H9 (cell line): Measurements from ENCODE around the gene ELOVL4. TPM values are rescaled to one million over a fixed set of nuclear protein-coding genes. Genes with fewer than 3 reads are reported as not detected.

Experiments
- DNase-seq: peaks from one replicate; pipeline ENCODE4 v3.0.0-alpha.2; 2017
- H2AFZ ChIP-seq: one replicate; pipeline ENCODE4 v1.6.1; 2013; ENCODE audit warnings: mild to moderate bottlenecking, low read length, control low read depth, moderate library complexity
- H2AK5ac ChIP-seq: 2 replicates; pipeline ENCODE4 v1.6.1; 2013; ENCODE audit warnings: low read length, control low read depth, mixed read lengths; ENCODE audit not compliant: insufficient read length
- H2BK120ac ChIP-seq: one replicate; pipeline ENCODE4 v1.6.1; 2013; ENCODE audit warnings: low read depth, mild to moderate bottlenecking, low read length, control low read depth, inconsistent platforms; ENCODE audit not compliant: poor library complexity, severe bottlenecking
- H2BK12ac ChIP-seq: 2 replicates; pipeline ENCODE4 v1.6.1; 2013; ENCODE audit warnings: low read length, control low read depth, mixed read lengths, low read depth; ENCODE audit not compliant: insufficient read length
- H2BK15ac ChIP-seq: 2 replicates; pipeline ENCODE4 v1.6.1; 2013; ENCODE audit warnings: low read depth, low read length, control low read depth
- H2BK20ac ChIP-seq: one replicate; pipeline ENCODE4 v1.6.1; 2013; ENCODE audit warnings: low read depth, mild to moderate bottlenecking, low read length, control low read depth, inconsistent platforms; ENCODE audit not compliant: poor library complexity, severe bottlenecking
- H2BK5ac ChIP-seq: 2 replicates; pipeline ENCODE4 v1.6.1; 2013; ENCODE audit warnings: low read length, control low read depth, mixed read lengths; ENCODE audit not compliant: insufficient read length
- H3K14ac ChIP-seq: 2 replicates; pipeline ENCODE4 v1.6.1; 2013; ENCODE audit warnings: low read length, control low read depth; ENCODE audit not compliant: insufficient read depth
- H3K18ac ChIP-seq: 2 replicates; pipeline ENCODE4 v1.6.1; 2013; ENCODE audit warnings: low read depth, mild to moderate bottlenecking, mixed read lengths, low read length, control low read depth; ENCODE audit not compliant: insufficient read length
- H3K23ac ChIP-seq: 2 replicates; pipeline ENCODE4 v1.6.1; 2013; ENCODE audit warnings: low read length, control low read depth, mixed read lengths, low read depth; ENCODE audit not compliant: insufficient read length
- H3K23me2 ChIP-seq: 2 replicates; pipeline ENCODE4 v1.6.1; 2013; ENCODE audit warnings: low read depth, mild to moderate bottlenecking, mixed read lengths, low read length, control low read depth; ENCODE audit not compliant: insufficient read length, poor library complexity, severe bottlenecking
- H3K27ac ChIP-seq: 2 replicates; pipeline ENCODE4 v1.5.1; 2013; ENCODE audit warnings: low read length, control low read depth, mixed read lengths, low read depth; ENCODE audit not compliant: insufficient read length
- H3K27me3 ChIP-seq: 2 replicates; pipeline ENCODE4 v1.6.1; 2013; ENCODE audit warnings: low read length, control low read depth, inconsistent platforms; ENCODE audit not compliant: insufficient read depth
- H3K4ac ChIP-seq: 2 replicates; pipeline ENCODE4 v1.6.1; 2013; ENCODE audit warnings: low read depth, mild to moderate bottlenecking, control low read depth, inconsistent platforms, low read length, moderate library complexity
- H3K4me1 ChIP-seq: 2 replicates; pipeline ENCODE4 v1.6.1; 2013; ENCODE audit warnings: low read length, control low read depth, inconsistent platforms; ENCODE audit not compliant: insufficient read depth
- H3K4me2 ChIP-seq: 2 replicates; pipeline ENCODE4 v1.6.1; 2013; ENCODE audit warnings: low read length, control low read depth, mixed read lengths; ENCODE audit not compliant: insufficient read length, insufficient read depth
- H3K56ac ChIP-seq: 2 replicates; pipeline ENCODE4 v1.6.1; 2013; ENCODE audit warnings: low read depth, mild to moderate bottlenecking, mixed read lengths, low read length, control low read depth; ENCODE audit not compliant: insufficient read length
- H3K79me1 ChIP-seq: 2 replicates; pipeline ENCODE4 v1.6.1; 2013; ENCODE audit warnings: low read depth, mild to moderate bottlenecking, moderate library complexity, low read length, control low read depth, inconsistent platforms; ENCODE audit not compliant: insufficient read depth, poor library complexity, severe bottlenecking
- H3K79me2 ChIP-seq: 2 replicates; pipeline ENCODE4 v1.6.1; 2013; ENCODE audit warnings: low read length, control low read depth, inconsistent platforms; ENCODE audit not compliant: insufficient read depth
- H3K9ac ChIP-seq: 2 replicates; pipeline ENCODE4 v1.6.1; 2013; ENCODE audit warnings: low read length, control low read depth, mixed read lengths; ENCODE audit not compliant: insufficient read length; ENCODE audit errors: extremely low read depth
- H3K9me3 ChIP-seq: one replicate; pipeline ENCODE4 v1.6.1; 2013; ENCODE audit warnings: low read depth, low read length, inconsistent platforms; ENCODE audit not compliant: control insufficient read depth
- H3T11ph ChIP-seq: one replicate; pipeline ENCODE4 v1.6.1; 2013; ENCODE audit warnings: mild to moderate bottlenecking, low read length, control low read depth, inconsistent platforms
- H4K20me1 ChIP-seq: one replicate; pipeline ENCODE4 v1.6.1; 2013; ENCODE audit not compliant: control insufficient read depth, insufficient read length, insufficient read depth
- H4K5ac ChIP-seq: 2 replicates; pipeline ENCODE4 v1.6.1; 2013; ENCODE audit warnings: low read depth, mild to moderate bottlenecking, mixed read lengths, low read length, control low read depth; ENCODE audit not compliant: insufficient read length
- H4K8ac ChIP-seq: replicated peaks from 2 replicates; pipeline ENCODE4 v1.6.1; 2013; ENCODE audit warnings: low read length, control low read depth, mixed read lengths, low read depth; ENCODE audit not compliant: insufficient read length
- H4K91ac ChIP-seq: 2 replicates; pipeline ENCODE4 v1.6.1; 2013; ENCODE audit warnings: low read depth, mild to moderate bottlenecking, moderate library complexity, mixed read lengths, low read length, control low read depth; ENCODE audit not compliant: insufficient read length
- H3K27ac Mint-ChIP-seq, 3 experiments: 2 replicates in 2 of 3; 3 replicates in 1 of 3; pipeline ENCODE4 v1.8.0; 2020 to 2021; ENCODE audit warnings: mixed read lengths in 3 of 3, mild to moderate bottlenecking in 1 of 3, moderate library complexity in 1 of 3
- H3K27me3 Mint-ChIP-seq: 2 replicates; pipeline ENCODE4 v1.8.0; 2021; ENCODE audit warnings: low read depth, mild to moderate bottlenecking, moderate library complexity, mixed read lengths
- H3K36me3 Mint-ChIP-seq, 3 experiments: 2 replicates in 2 of 3; 3 replicates in 1 of 3; pipeline ENCODE4 v1.8.0; 2020 to 2021; ENCODE audit warnings: low read depth in 3 of 3, mixed read lengths in 3 of 3; ENCODE audit not compliant: insufficient read depth in 1 of 3
- H3K4me1 Mint-ChIP-seq, 2 experiments: 2 replicates each; pipeline ENCODE4 v1.8.0; 2020; ENCODE audit warnings: mixed read lengths in 2 of 2
- H3K4me3 Mint-ChIP-seq, 2 experiments: 2 replicates in 1 of 2; 3 replicates in 1 of 2; pipeline ENCODE4 v1.8.0; 2020 to 2021; ENCODE audit warnings: mild to moderate bottlenecking in 2 of 2, mixed read lengths in 2 of 2, moderate library complexity in 1 of 2
- H3K9me3 Mint-ChIP-seq, 2 experiments: 2 replicates in 1 of 2; 3 replicates in 1 of 2; pipeline ENCODE4 v1.8.0; 2020; ENCODE audit warnings: mild to moderate bottlenecking in 2 of 2, mixed read lengths in 2 of 2, moderate library complexity in 1 of 2
- WGBS: extraction: QIAGEN DNeasy Blood & Tissue Kit; methylation state at CpG from one replicate; pipeline ENCODE4 v1.1.7; 2013; ENCODE audit warnings: missing lambda C conversion rate, low lambda C conversion rate, mixed read lengths; ENCODE audit not compliant: insufficient read length; ENCODE audit errors: extremely low coverage; 5-methylcytosine and 5-hydroxymethylcytosine counted together
- total RNA-seq: library from RNA; stranded (reverse); gene quantifications from 2 replicates; pipeline ENCODE4 v1.2.1, GENCODE V29; 2021
- TF ChIP-seq, protein P1 (sequence below): fragments of 200-600 bp; sonication (generic); conservative IDR thresholded peaks from 3 replicates; pipeline ENCODE4 v1.8.0; 2021; ENCODE audit warnings: antibody characterized with exemption, mild to moderate bottlenecking

Gene ELOVL4
- total RNA-seq, 1 experiment from 2014 or later = 10.1 TPM

- peak overlapping the region in 1 of 3 experiments; percentile 45; a peak in 1 of 7 replicates for H3K27ac Mint-ChIP-seq
- WGBS = no CpG with 5 or more reads among the region's 6 CpGs
These were observed 69.1 kb downstream of the ELOVL4 start for GRCh38 chr6:79878142-79878748.

More at GRCh38 chr6:79878142-79878748, 69.1 kb downstream of the ELOVL4 start:
- no peak overlapping the region for H3T11ph ChIP-seq
- no peaks in the 10 kb centered on the region for H3K79me1 ChIP-seq
- no peak overlapping the region for H3K23ac ChIP-seq
- no peaks in the 10 kb centered on the region for H3K9me3 ChIP-seq
- H3K4me1 ChIP-seq = no peaks in the 10 kb centered on the region
- no peak overlapping the region for H2BK120ac ChIP-seq
- H2AFZ ChIP-seq = no peak overlapping the region
- H3K4me1 Mint-ChIP-seq = peaks cover 0 to 3% of the 10 kb centered on the region in 2 experiments; a peak in 2 of 4 replicates
- no peaks in the 10 kb centered on the region; a peak in 2 of 5 replicates for H3K9me3 Mint-ChIP-seq
- H3K4ac ChIP-seq = no peak overlapping the region
- no peak overlapping the region for H3K4me3 Mint-ChIP-seq
- H3K79me2 ChIP-seq = no peaks in the 10 kb centered on the region
- H2BK12ac ChIP-seq = no peak overlapping the region
- no peaks in the 10 kb centered on the region for H3K36me3 Mint-ChIP-seq
- peaks cover 4% of the 10 kb centered on the region for H3K27me3 Mint-ChIP-seq
- H3K23me2 ChIP-seq = no peaks in the 10 kb centered on the region
- H3K27me3 ChIP-seq = no peaks in the 10 kb centered on the region
- DNase-seq = no peak
- H4K5ac ChIP-seq = no peak overlapping the region
- no peak overlapping the region for H2AK5ac ChIP-seq
- no peaks in the 10 kb centered on the region for H4K20me1 ChIP-seq
- H2BK5ac ChIP-seq = no peak overlapping the region
- no peak overlapping the region for H4K8ac ChIP-seq
- no peak overlapping the region for H3K14ac ChIP-seq
- H2BK15ac ChIP-seq = no peak overlapping the region
- no peak overlapping the region for H3K9ac ChIP-seq
- no peak overlapping the region for H3K27ac ChIP-seq
- H3K4me2 ChIP-seq = no peak overlapping the region
- no peak overlapping the region for H3K18ac ChIP-seq
- TF ChIP-seq, protein P1, sequence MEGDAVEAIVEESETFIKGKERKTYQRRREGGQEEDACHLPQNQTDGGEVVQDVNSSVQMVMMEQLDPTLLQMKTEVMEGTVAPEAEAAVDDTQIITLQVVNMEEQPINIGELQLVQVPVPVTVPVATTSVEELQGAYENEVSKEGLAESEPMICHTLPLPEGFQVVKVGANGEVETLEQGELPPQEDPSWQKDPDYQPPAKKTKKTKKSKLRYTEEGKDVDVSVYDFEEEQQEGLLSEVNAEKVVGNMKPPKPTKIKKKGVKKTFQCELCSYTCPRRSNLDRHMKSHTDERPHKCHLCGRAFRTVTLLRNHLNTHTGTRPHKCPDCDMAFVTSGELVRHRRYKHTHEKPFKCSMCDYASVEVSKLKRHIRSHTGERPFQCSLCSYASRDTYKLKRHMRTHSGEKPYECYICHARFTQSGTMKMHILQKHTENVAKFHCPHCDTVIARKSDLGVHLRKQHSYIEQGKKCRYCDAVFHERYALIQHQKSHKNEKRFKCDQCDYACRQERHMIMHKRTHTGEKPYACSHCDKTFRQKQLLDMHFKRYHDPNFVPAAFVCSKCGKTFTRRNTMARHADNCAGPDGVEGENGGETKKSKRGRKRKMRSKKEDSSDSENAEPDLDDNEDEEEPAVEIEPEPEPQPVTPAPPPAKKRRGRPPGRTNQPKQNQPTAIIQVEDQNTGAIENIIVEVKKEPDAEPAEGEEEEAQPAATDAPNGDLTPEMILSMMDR = no peak
- H2BK20ac ChIP-seq = no peak overlapping the region
- no peak overlapping the region for H4K91ac ChIP-seq
- H3K56ac ChIP-seq = no peak overlapping the region
